Measurements from ENCODE around the gene LEFTY2. TPM values are rescaled to one million over a fixed set of nuclear protein-coding genes. Genes with fewer than 3 reads are reported as not detected.

LEFTY2 gene
- total and polyA plus RNA-seq, 2 donors (not counting 1 experiment from before 2014, with no cell fraction given): 0.21 TPM; not detected in 1

GRCh38 chr1:225944387-225944786 lies 3.4 kb upstream of the LEFTY2 start:
- Histone ChIP-seq H3K4me2 (replicated peaks; ENCODE audit: low read depth, low read length, poor library complexity, severe bottlenecking) (peak overlapping the region; percentile 53), H3K9me3 (ENCODE audit: control extremely low read depth in 1 of 3, control insufficient read depth in 2 of 3, insufficient read depth in 1 of 3, low read length in 2 of 3) (no peaks in the 10 kb centered on the region), H3K79me2 (ENCODE audit: control insufficient read depth, insufficient read depth, low read length) (no peaks in the 10 kb centered on the region), H4K20me1 (ENCODE audit: control insufficient read depth, insufficient read depth, low read length, poor library complexity, severe bottlenecking) (no peaks in the 10 kb centered on the region), H3K4me3 (ENCODE audit: control extremely low read depth in 1 of 5, extremely low read depth in 1 of 5, insufficient read depth in 1 of 5, low read depth in 2 of 5, low read length in 4 of 5) (no peak overlapping the region), H3K9ac (ENCODE audit: low read length) (no peak overlapping the region), H2AFZ (ENCODE audit: insufficient read depth, low read depth, low read length, poor library complexity, severe bottlenecking) (no peak overlapping the region), H3K36me3 (replicated peaks in 1 of 2; ENCODE audit: control extremely low read depth in 1 of 2, control insufficient read depth in 1 of 2, extremely low read depth in 1 of 2, insufficient read depth in 2 of 2, low read length in 1 of 2) (no peaks in the 10 kb centered on the region), H3K27ac (ENCODE audit: low read length in 2 of 2) (no peak overlapping the region), H3K4me1 (ENCODE audit: control insufficient read depth in 2 of 2, insufficient read depth in 2 of 2, low read length in 2 of 2) (peaks cover 8 to 11% of the 10 kb centered on the region in 2 donors), H3K27me3 (replicated peaks in 1 of 4; ENCODE audit: control extremely low read depth in 1 of 4, control insufficient read depth in 3 of 4, insufficient read depth in 4 of 4, low read length in 3 of 4) (peaks cover 0 to 15% (median 0%) of the 10 kb centered on the region in 4 experiments)
- intact Hi-C loops (cut with micrococcal nuclease): no loop called here
- ATAC-seq (ENCODE audit: low read depth) (no peak), DNase-seq (no peak)
- ChIA-PET POLR2A (interaction anchor here (0.5 to 0.6 kb wide), 2 partner anchors 34 to 38 kb away, joined by 4 to 9 read pairs; no protein-coding TSS in a partner anchor), CTCF (interaction anchor here (0.8 to 1.4 kb wide), 4 partner anchors 19 to 167 kb away, joined by 3 to 4 read pairs (median 3); partner anchors contain the start of gene SRP9)
- TF ChIP-seq EZH2 (IDR thresholded peaks at IDR 0.05; ENCODE audit: borderline replicate concordance, insufficient read depth, low read depth, low read length, poor library complexity, severe bottlenecking) (no peak), CTCF (IDR thresholded peaks at IDR 0.05) (no peak)
- Mint-ChIP-seq H3K27me3 (peaks cover 20% of the 10 kb centered on the region), H3K4me1 (peaks cover 11% of the 10 kb centered on the region), H3K27ac (no peak overlapping the region), H3K9me3 (ENCODE audit: insufficient read depth) (no peaks in the 10 kb centered on the region), H3K4me3 (no peak overlapping the region)
- 84% methylated on average over 2 of the region's 2 CpGs for WGBS (ENCODE audit: insufficient coverage)

- no peak for TF ChIP-seq EZH2 (IDR thresholded peaks at IDR 0.05; ENCODE audit: borderline replicate concordance, insufficient read depth, low read depth, low read length, poor library complexity, severe bottlenecking)
- no peak for TF ChIP-seq CTCF (IDR thresholded peaks at IDR 0.05)
- DNase-seq: no peak
- 100% methylated on average over 3 of the region's 4 CpGs for WGBS (ENCODE audit: insufficient coverage)
- Mint-ChIP-seq H3K27me3 (peaks cover 18% of the 10 kb centered on the region), H3K9me3 (ENCODE audit: insufficient read depth) (no peaks in the 10 kb centered on the region), H3K4me3 (no peak overlapping the region), H3K4me1 (peaks cover 11% of the 10 kb centered on the region), H3K27ac (no peak overlapping the region)
- Histone ChIP-seq H3K9ac (ENCODE audit: low read length) (no peak overlapping the region), H3K36me3 (replicated peaks in 1 of 2; ENCODE audit: control extremely low read depth in 1 of 2, control insufficient read depth in 1 of 2, extremely low read depth in 1 of 2, insufficient read depth in 2 of 2, low read length in 1 of 2) (no peaks in the 10 kb centered on the region), H3K27ac (ENCODE audit: low read length in 2 of 2) (no peak overlapping the region), H3K4me1 (ENCODE audit: control insufficient read depth in 2 of 2, insufficient read depth in 2 of 2, low read length in 2 of 2) (peaks cover 8 to 11% of the 10 kb centered on the region in 2 donors), H2AFZ (ENCODE audit: insufficient read depth, low read depth, low read length, poor library complexity, severe bottlenecking) (no peak overlapping the region), H4K20me1 (ENCODE audit: control insufficient read depth, insufficient read depth, low read length, poor library complexity, severe bottlenecking) (no peaks in the 10 kb centered on the region), H3K79me2 (ENCODE audit: control insufficient read depth, insufficient read depth, low read length) (no peaks in the 10 kb centered on the region), H3K27me3 (replicated peaks in 1 of 4; ENCODE audit: control extremely low read depth in 1 of 4, control insufficient read depth in 3 of 4, insufficient read depth in 4 of 4, low read length in 3 of 4) (peaks cover 0 to 12% (median 0%) of the 10 kb centered on the region in 4 experiments), H3K9me3 (ENCODE audit: control extremely low read depth in 1 of 3, control insufficient read depth in 2 of 3, insufficient read depth in 1 of 3, low read length in 2 of 3) (no peaks in the 10 kb centered on the region), H3K4me2 (replicated peaks; ENCODE audit: low read depth, low read length, poor library complexity, severe bottlenecking) (no peak overlapping the region), H3K4me3 (ENCODE audit: control extremely low read depth in 1 of 5, extremely low read depth in 1 of 5, insufficient read depth in 1 of 5, low read depth in 2 of 5, low read length in 4 of 5) (no peak overlapping the region)
- ChIA-PET POLR2A (interaction anchor here (0.6 kb wide), 2 partner anchors 8 to 46 kb away, joined by 3 read pairs; no protein-coding TSS in a partner anchor), CTCF (no interaction called here)
- no peak for ATAC-seq (ENCODE audit: low read depth)
- intact Hi-C loops (cut with micrococcal nuclease): no loop called here
Measured at GRCh38 chr1:225943582-225943981, 2.6 kb upstream of the LEFTY2 start.
